GM12891 (cell line): Measurements from ENCODE around the gene MEFV.

Source experiments
- PAX5 ChIP-seq: IDR thresholded peaks from 2 replicates; pipeline ENCODE4 v1.6.1; 2011; ENCODE audit warnings: low read length, moderate library complexity, mild to moderate bottlenecking; ENCODE audit not compliant: insufficient read depth, severe bottlenecking
- POLR2A ChIP-seq: IDR thresholded peaks from 2 replicates; pipeline ENCODE4 v1.6.1; 2011; ENCODE audit warnings: low read depth, low read length, control low read depth
- POLR2AphosphoS5 ChIP-seq: IDR thresholded peaks from 2 replicates; pipeline ENCODE4 v1.6.1; 2011; ENCODE audit warnings: low read depth, low read length, control low read depth
- POU2F2 ChIP-seq: IDR thresholded peaks from 2 replicates; pipeline ENCODE4 v1.6.1; 2011; ENCODE audit warnings: low read depth, mild to moderate bottlenecking, control low read depth, low read length, moderate library complexity
- TAF1 ChIP-seq: IDR thresholded peaks from 2 replicates; pipeline ENCODE4 v1.6.1; 2011; ENCODE audit warnings: low read depth, low read length, control low read depth

GRCh38 chr16:3274947-3275346, 18.5 kb upstream of the MEFV start:
- no peak for TF ChIP-seq POLR2A
- no peak for TF ChIP-seq POU2F2
- no peak for TF ChIP-seq POLR2AphosphoS5
- no peak for TF ChIP-seq PAX5
- no peak for TF ChIP-seq TAF1
